ENCODE measurements around the gene CYP4F22.

DNA sequence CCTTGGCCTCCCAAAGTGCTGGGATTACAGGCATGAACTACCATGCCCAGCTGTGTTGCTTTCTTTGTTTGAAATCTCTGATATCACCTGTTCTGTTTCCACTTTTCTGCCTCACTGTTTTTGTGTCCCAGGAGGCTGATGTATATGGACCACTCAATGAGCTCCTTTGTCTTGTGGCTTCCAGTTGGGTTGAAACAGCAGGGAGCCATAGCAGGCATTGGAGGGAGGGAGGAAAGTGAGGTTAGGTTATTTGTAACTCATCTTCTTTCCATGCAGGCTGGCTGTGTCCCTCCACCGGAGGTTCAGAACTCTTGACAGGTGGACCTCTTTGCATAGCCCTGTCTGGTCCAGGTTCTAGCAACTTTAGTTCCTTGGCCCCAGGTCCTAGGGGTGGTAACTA is 6.1 kb upstream of the CYP4F22 start:
- TF ChIP-seq RAD21 (IDR thresholded peaks at IDR 0.05; ENCODE audit: insufficient read depth, low read depth, low read length) (no peak), EP300 (IDR thresholded peaks at IDR 0.05; ENCODE audit: borderline replicate concordance in 1 of 2, control insufficient read depth in 1 of 2, low read depth in 2 of 2, low read length in 2 of 2) (no peak), HDAC2 (IDR thresholded peaks at IDR 0.05) (no peak), EZH2 (IDR thresholded peaks at IDR 0.05; ENCODE audit: borderline replicate concordance, control insufficient read depth, low read depth, low read length) (no peak), TAF1 (IDR thresholded peaks at IDR 0.05; ENCODE audit: borderline replicate concordance, low read depth, low read length) (no peak)
- TF ChIP-seq, protein P1, sequence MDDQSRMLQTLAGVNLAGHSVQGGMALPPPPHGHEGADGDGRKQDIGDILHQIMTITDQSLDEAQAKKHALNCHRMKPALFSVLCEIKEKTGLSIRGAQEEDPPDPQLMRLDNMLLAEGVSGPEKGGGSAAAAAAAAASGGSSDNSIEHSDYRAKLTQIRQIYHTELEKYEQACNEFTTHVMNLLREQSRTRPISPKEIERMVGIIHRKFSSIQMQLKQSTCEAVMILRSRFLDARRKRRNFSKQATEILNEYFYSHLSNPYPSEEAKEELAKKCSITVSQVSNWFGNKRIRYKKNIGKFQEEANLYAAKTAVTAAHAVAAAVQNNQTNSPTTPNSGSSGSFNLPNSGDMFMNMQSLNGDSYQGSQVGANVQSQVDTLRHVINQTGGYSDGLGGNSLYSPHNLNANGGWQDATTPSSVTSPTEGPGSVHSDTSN (IDR thresholded peaks at IDR 0.05; ENCODE audit: insufficient replicate concordance, low read depth, low read length): no peak

Measured in GM12878 (cell line).